Activated naive CD4-positive, alpha-beta T cell treated with anti-CD3 and anti-CD28 coated beads, Interleukin-2, amount 50 U/mL, for 24 hours (primary cell): Measurements from ENCODE around the gene ARF3.
"Not testable (repeated sequence)": the region's sequence is repeated elsewhere in the genome, so short reads cannot be mapped to it uniquely, and the experiment has no call there.

Source experiments
- H3K27ac Mint-ChIP-seq: one replicate; pipeline ENCODE4 v1.8.0; 2021; ENCODE audit warnings: mild to moderate bottlenecking, mixed read lengths
- H3K27me3 Mint-ChIP-seq: one replicate; pipeline ENCODE4 v1.8.0; 2021; ENCODE audit warnings: mixed read lengths
- H3K36me3 Mint-ChIP-seq: one replicate; pipeline ENCODE4 v1.8.0; 2021; ENCODE audit warnings: mixed read lengths
- H3K4me1 Mint-ChIP-seq: one replicate; pipeline ENCODE4 v1.8.0; 2021; ENCODE audit warnings: mixed read lengths
- H3K4me3 Mint-ChIP-seq: one replicate; pipeline ENCODE4 v1.8.0; 2021; ENCODE audit warnings: mild to moderate bottlenecking, mixed read lengths
- H3K9me3 Mint-ChIP-seq: one replicate; pipeline ENCODE4 v1.8.0; 2021; ENCODE audit warnings: mixed read lengths

Gene ARF3

GRCh38 chr12:48932878-48933277, 24.4 kb downstream of the ARF3 start:
- Mint-ChIP-seq H3K9me3 (no peaks in the 10 kb centered on the region), H3K4me1 (peaks cover 30% of the 10 kb centered on the region), H3K27me3 (no peaks in the 10 kb centered on the region), H3K27ac (no peak overlapping the region), H3K36me3 (peaks cover 6% of the 10 kb centered on the region), H3K4me3 (peak overlapping the region; percentile 49)

GRCh38 chr12:48930475-48930874, 26.8 kb downstream of the ARF3 start:
- no peak overlapping the region for H3K27ac Mint-ChIP-seq
- H3K4me1 Mint-ChIP-seq = peaks cover 35% of the 10 kb centered on the region
- no peak overlapping the region for H3K4me3 Mint-ChIP-seq
- no peaks in the 10 kb centered on the region for H3K27me3 Mint-ChIP-seq
- H3K9me3 Mint-ChIP-seq = no peaks in the 10 kb centered on the region
- H3K36me3 Mint-ChIP-seq = peaks cover 6% of the 10 kb centered on the region

- no peaks in the 10 kb centered on the region for H3K27me3 Mint-ChIP-seq
- no peak overlapping the region for H3K4me3 Mint-ChIP-seq
- peaks cover 6% of the 10 kb centered on the region for H3K36me3 Mint-ChIP-seq
- no peaks in the 10 kb centered on the region for H3K9me3 Mint-ChIP-seq
- peaks cover 32% of the 10 kb centered on the region for H3K4me1 Mint-ChIP-seq
- H3K27ac Mint-ChIP-seq = no peak overlapping the region
Observed at GRCh38 chr12:48929551-48929950, 27.7 kb downstream of the ARF3 start.

GRCh38 chr12:48927261-48927660, 30.0 kb downstream of the ARF3 start:
- Mint-ChIP-seq H3K27me3 (no peaks in the 10 kb centered on the region), H3K4me1 (peaks cover 40% of the 10 kb centered on the region), H3K4me3 (peak overlapping the region; percentile 46), H3K36me3 (peaks cover 19% of the 10 kb centered on the region), H3K9me3 (no peaks in the 10 kb centered on the region), H3K27ac (peak overlapping the region; percentile 83)

- Mint-ChIP-seq H3K4me1 (peaks cover 55% of the 10 kb centered on the region), H3K27me3 (no peaks in the 10 kb centered on the region)
Observed at GRCh38 chr12:48925304-48926011, 31.8 kb downstream of the ARF3 start, which contains the start of gene FKBP11. Gene FKBP11 (minus strand): TSS chr12:48925492. CDS start chr12:48925428, 64 bp downstream.

GRCh38 chr12:48924617-48925303, 32.5 kb downstream of the ARF3 start:
- peak overlapping the region; percentile 89 for H3K4me3 Mint-ChIP-seq
- H3K36me3 Mint-ChIP-seq = peaks cover 20% of the 10 kb centered on the region
- peaks cover 55% of the 10 kb centered on the region for H3K4me1 Mint-ChIP-seq
- H3K27ac Mint-ChIP-seq = peak overlapping the region; percentile 95
- no peaks in the 10 kb centered on the region for H3K27me3 Mint-ChIP-seq
- no peaks in the 10 kb centered on the region for H3K9me3 Mint-ChIP-seq

More at GRCh38 chr12:48925304-48926011, 31.8 kb downstream of the ARF3 start, which contains the start of gene FKBP11:
- Mint-ChIP-seq H3K4me3 (peak within 1 kb of the TSS; percentile 89), H3K27ac (peak within 1 kb of the TSS; percentile 95), H3K36me3 (peaks cover 22% of the 10 kb centered on the region), H3K9me3 (no peaks in the 10 kb centered on the region)

- Mint-ChIP-seq H3K4me1 (peaks cover 62% of the 10 kb centered on the region), H3K27ac (no peak overlapping the region), H3K36me3 (peaks cover 20% of the 10 kb centered on the region), H3K27me3 (no peaks in the 10 kb centered on the region), H3K9me3 (no peaks in the 10 kb centered on the region), H3K4me3 (peak overlapping the region; percentile 89)
Observed at GRCh38 chr12:48923117-48923516, 34.2 kb downstream of the ARF3 start.

- H3K9me3 Mint-ChIP-seq = no peaks in the 10 kb centered on the region
- peaks cover 11% of the 10 kb centered on the region for H3K36me3 Mint-ChIP-seq
- H3K4me3 Mint-ChIP-seq = peak overlapping the region; percentile 78
- peak overlapping the region; percentile 90 for H3K27ac Mint-ChIP-seq
- H3K27me3 Mint-ChIP-seq = no peaks in the 10 kb centered on the region
- peaks cover 46% of the 10 kb centered on the region for H3K4me1 Mint-ChIP-seq
Observed at GRCh38 chr12:48917857-48918537, 39.3 kb downstream of the ARF3 start.

- H3K27ac Mint-ChIP-seq = no peak overlapping the region
- no peaks in the 10 kb centered on the region for H3K9me3 Mint-ChIP-seq
- H3K4me3 Mint-ChIP-seq = no peak overlapping the region
- no peaks in the 10 kb centered on the region for H3K4me1 Mint-ChIP-seq
- H3K27me3 Mint-ChIP-seq = no peaks in the 10 kb centered on the region
- no peaks in the 10 kb centered on the region for H3K36me3 Mint-ChIP-seq
Observed at GRCh38 chr12:48910196-48910595, 47.1 kb downstream of the ARF3 start.

- not testable (repeated sequence) for H3K27me3 Mint-ChIP-seq, H3K36me3 Mint-ChIP-seq, H3K27ac Mint-ChIP-seq, H3K4me1 Mint-ChIP-seq, H3K4me3 Mint-ChIP-seq, H3K9me3 Mint-ChIP-seq
Observed at GRCh38 chr12:48909698-48910097, 47.6 kb downstream of the ARF3 start.

- no peaks in the 10 kb centered on the region for H3K9me3 Mint-ChIP-seq
- H3K36me3 Mint-ChIP-seq = no peaks in the 10 kb centered on the region
- H3K27ac Mint-ChIP-seq = no peak overlapping the region
- H3K4me3 Mint-ChIP-seq = no peak overlapping the region
- no peaks in the 10 kb centered on the region for H3K27me3 Mint-ChIP-seq
- peaks cover 4% of the 10 kb centered on the region for H3K4me1 Mint-ChIP-seq
Observed at GRCh38 chr12:48907245-48907644, 50.0 kb downstream of the ARF3 start.

- no peaks in the 10 kb centered on the region for H3K36me3 Mint-ChIP-seq
- no peaks in the 10 kb centered on the region for H3K27me3 Mint-ChIP-seq
- peaks cover 4% of the 10 kb centered on the region for H3K4me1 Mint-ChIP-seq
- H3K27ac Mint-ChIP-seq = no peak overlapping the region
- peak overlapping the region; percentile 82 for H3K4me3 Mint-ChIP-seq
- no peaks in the 10 kb centered on the region for H3K9me3 Mint-ChIP-seq
Observed at GRCh38 chr12:48903982-48904411, 53.3 kb downstream of the ARF3 start.

GRCh38 chr12:48903363-48903981, 53.8 kb downstream of the ARF3 start:
- Mint-ChIP-seq H3K36me3 (no peaks in the 10 kb centered on the region), H3K27ac (no peak overlapping the region), H3K4me3 (peak overlapping the region; percentile 27), H3K27me3 (no peaks in the 10 kb centered on the region), H3K4me1 (peaks cover 4% of the 10 kb centered on the region), H3K9me3 (no peaks in the 10 kb centered on the region)

GRCh38 chr12:48901278-48901677, 56.0 kb downstream of the ARF3 start:
- no peaks in the 10 kb centered on the region for H3K9me3 Mint-ChIP-seq
- H3K4me1 Mint-ChIP-seq = peaks cover 4% of the 10 kb centered on the region
- no peaks in the 10 kb centered on the region for H3K27me3 Mint-ChIP-seq
- H3K4me3 Mint-ChIP-seq = no peak overlapping the region
- no peaks in the 10 kb centered on the region for H3K36me3 Mint-ChIP-seq
- no peak overlapping the region for H3K27ac Mint-ChIP-seq

- Mint-ChIP-seq H3K9me3 (no peaks in the 10 kb centered on the region), H3K4me1 (peaks cover 4% of the 10 kb centered on the region), H3K36me3 (no peaks in the 10 kb centered on the region)
Observed at GRCh38 chr12:48899651-48900050, 57.6 kb downstream of the ARF3 start.

More at GRCh38 chr12:48899651-48900050, 57.6 kb downstream of the ARF3 start:
- no peak overlapping the region for H3K27ac Mint-ChIP-seq
- H3K27me3 Mint-ChIP-seq = no peaks in the 10 kb centered on the region
- H3K4me3 Mint-ChIP-seq = no peak overlapping the region
